Measurements from ENCODE around the gene FKBP15. TPM values are rescaled to one million over a fixed set of nuclear protein-coding genes. Genes with fewer than 3 reads are reported as not detected.

Gene FKBP15
- total and polyA plus RNA-seq, 4 donors = 18.2 to 47.0 (median 44.1) TPM

DNA sequence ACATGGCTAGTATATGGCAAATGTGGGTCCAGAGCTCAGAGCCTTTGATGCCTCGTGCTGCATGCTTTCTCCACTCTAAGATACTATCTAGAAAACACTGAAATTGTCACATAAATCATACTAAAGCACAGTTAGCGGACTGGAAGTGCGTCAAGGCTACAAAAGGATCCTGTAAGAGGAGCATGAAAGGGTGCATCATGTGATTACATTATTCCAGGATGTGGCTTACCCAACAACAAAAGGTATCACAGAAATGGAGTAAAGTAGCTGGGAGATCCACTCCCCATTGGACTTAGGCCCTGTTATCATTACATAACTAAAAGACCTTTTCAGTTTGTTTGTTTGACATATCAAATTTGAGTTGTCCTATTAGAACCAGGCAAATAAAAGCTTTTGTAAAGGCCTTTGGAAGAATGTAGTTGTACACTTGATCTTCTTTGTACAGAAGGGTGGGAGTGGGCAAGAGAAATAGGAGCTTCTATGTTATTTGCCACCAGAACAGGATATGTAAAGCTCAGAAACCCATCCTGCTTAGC is 7.1 kb upstream of the FKBP15 start:
- no peaks in the 10 kb centered on the region for H3K9me3 ChIP-seq (ENCODE audit: control insufficient read depth in 4 of 4, insufficient read depth in 3 of 4, low read length in 3 of 4)
- peaks cover 0 to 12% (median 3%) of the 10 kb centered on the region in 5 donors for H3K4me1 ChIP-seq (ENCODE audit: control insufficient read depth in 5 of 5, insufficient read depth in 5 of 5, low read length in 5 of 5)
- ATAC-seq (ENCODE audit: insufficient read depth, low FRiP score) = no peak
- no peak overlapping the region for H3K9ac ChIP-seq (ENCODE audit: insufficient read depth in 1 of 2, low read length in 2 of 2)
- no peak overlapping the region for H3K4me3 ChIP-seq
- no peak for DNase-seq
- TF ChIP-seq, protein P1, sequence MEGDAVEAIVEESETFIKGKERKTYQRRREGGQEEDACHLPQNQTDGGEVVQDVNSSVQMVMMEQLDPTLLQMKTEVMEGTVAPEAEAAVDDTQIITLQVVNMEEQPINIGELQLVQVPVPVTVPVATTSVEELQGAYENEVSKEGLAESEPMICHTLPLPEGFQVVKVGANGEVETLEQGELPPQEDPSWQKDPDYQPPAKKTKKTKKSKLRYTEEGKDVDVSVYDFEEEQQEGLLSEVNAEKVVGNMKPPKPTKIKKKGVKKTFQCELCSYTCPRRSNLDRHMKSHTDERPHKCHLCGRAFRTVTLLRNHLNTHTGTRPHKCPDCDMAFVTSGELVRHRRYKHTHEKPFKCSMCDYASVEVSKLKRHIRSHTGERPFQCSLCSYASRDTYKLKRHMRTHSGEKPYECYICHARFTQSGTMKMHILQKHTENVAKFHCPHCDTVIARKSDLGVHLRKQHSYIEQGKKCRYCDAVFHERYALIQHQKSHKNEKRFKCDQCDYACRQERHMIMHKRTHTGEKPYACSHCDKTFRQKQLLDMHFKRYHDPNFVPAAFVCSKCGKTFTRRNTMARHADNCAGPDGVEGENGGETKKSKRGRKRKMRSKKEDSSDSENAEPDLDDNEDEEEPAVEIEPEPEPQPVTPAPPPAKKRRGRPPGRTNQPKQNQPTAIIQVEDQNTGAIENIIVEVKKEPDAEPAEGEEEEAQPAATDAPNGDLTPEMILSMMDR (IDR thresholded peaks at IDR 0.05; ENCODE audit: control extremely low read depth, extremely low read depth) = no peak
- peaks cover 0 to 4% (median under 1%) of the 10 kb centered on the region in 4 donors for H3K36me3 ChIP-seq (ENCODE audit: control insufficient read depth in 4 of 4, insufficient read depth in 4 of 4, low read length in 4 of 4)
- H3K27me3 ChIP-seq (ENCODE audit: control insufficient read depth in 3 of 3, insufficient read depth in 3 of 3, low read length in 2 of 3) = no peaks in the 10 kb centered on the region
- no peak overlapping the region for H3K27ac ChIP-seq (ENCODE audit: low read depth in 1 of 2, low read length in 1 of 2)
- 65 to 72% methylated on average over 3 of the region's 3 CpGs for WGBS, 2 donors

- 0 to 58% methylated on average over 1 of the region's 1 CpG for WGBS, 2 donors
Measured at GRCh38 chr9:113227436-113227835, 6.4 kb upstream of the FKBP15 start.

DNA sequence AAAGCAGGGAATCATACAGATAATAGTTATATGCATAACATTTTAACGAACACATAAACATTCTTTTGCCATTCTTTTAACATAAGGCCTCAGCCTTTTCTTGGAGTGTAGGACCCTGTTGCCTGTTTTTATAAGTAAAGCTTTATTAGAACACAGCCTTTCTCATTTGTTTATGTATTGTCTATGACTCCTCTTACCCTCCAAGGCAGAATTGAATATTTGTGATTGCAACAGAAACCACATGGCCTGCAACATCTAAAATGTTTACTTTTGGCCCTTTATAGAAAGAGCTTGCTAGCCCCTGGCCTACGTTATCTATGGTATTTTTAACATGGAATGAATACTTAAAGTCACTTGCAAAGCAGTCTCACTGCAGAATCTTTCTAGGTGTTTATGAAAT is 2.9 kb upstream of the FKBP15 start:
- no peak for ATAC-seq (ENCODE audit: insufficient read depth, low FRiP score)
- whole genome bisulfite sequencing, 2 donors = 80 to 81% methylated on average over 2 of the region's 2 CpGs
- Histone ChIP-seq H3K4me3 (no peak overlapping the region), H3K27me3 (ENCODE audit: control insufficient read depth in 3 of 3, insufficient read depth in 3 of 3, low read length in 2 of 3) (no peaks in the 10 kb centered on the region), H3K9me3 (ENCODE audit: control insufficient read depth in 4 of 4, insufficient read depth in 3 of 4, low read length in 3 of 4) (no peaks in the 10 kb centered on the region), H3K27ac (ENCODE audit: low read depth in 1 of 2, low read length in 1 of 2) (no peak overlapping the region), H3K4me1 (ENCODE audit: control insufficient read depth in 5 of 5, insufficient read depth in 5 of 5, low read length in 5 of 5) (peaks cover 0 to 28% (median 16%) of the 10 kb centered on the region in 5 donors), H3K36me3 (ENCODE audit: control insufficient read depth in 4 of 4, insufficient read depth in 4 of 4, low read length in 4 of 4) (peaks cover 0 to 4% (median under 1%) of the 10 kb centered on the region in 4 donors), H3K9ac (ENCODE audit: insufficient read depth in 1 of 2, low read length in 2 of 2) (no peak overlapping the region)
- DNase-seq = no peak
- TF ChIP-seq, protein P1 (IDR thresholded peaks at IDR 0.05; ENCODE audit: control extremely low read depth, extremely low read depth) = no peak

More at GRCh38 chr9:113227436-113227835, 6.4 kb upstream of the FKBP15 start:
- ATAC-seq (ENCODE audit: insufficient read depth, low FRiP score) (no peak), DNase-seq (no peak)
- no peak overlapping the region for H3K4me3 ChIP-seq
- TF ChIP-seq, protein P1 (IDR thresholded peaks at IDR 0.05; ENCODE audit: control extremely low read depth, extremely low read depth) = no peak
- H3K9ac ChIP-seq (ENCODE audit: insufficient read depth in 1 of 2, low read length in 2 of 2) = no peak overlapping the region
- H3K27me3 ChIP-seq (ENCODE audit: control insufficient read depth in 3 of 3, insufficient read depth in 3 of 3, low read length in 2 of 3) = no peaks in the 10 kb centered on the region
- H3K27ac ChIP-seq (ENCODE audit: low read depth in 1 of 2, low read length in 1 of 2) = no peak overlapping the region
- peaks cover 0 to 4% (median under 1%) of the 10 kb centered on the region in 4 donors for H3K36me3 ChIP-seq (ENCODE audit: control insufficient read depth in 4 of 4, insufficient read depth in 4 of 4, low read length in 4 of 4)
- peaks cover 0 to 11% (median 8%) of the 10 kb centered on the region in 5 donors for H3K4me1 ChIP-seq (ENCODE audit: control insufficient read depth in 5 of 5, insufficient read depth in 5 of 5, low read length in 5 of 5)
- no peaks in the 10 kb centered on the region for H3K9me3 ChIP-seq (ENCODE audit: control insufficient read depth in 4 of 4, insufficient read depth in 3 of 4, low read length in 3 of 4)

GRCh38 chr9:113222482-113222841 is 1.4 kb upstream of the FKBP15 start:
- no peak for ATAC-seq (ENCODE audit: insufficient read depth, low FRiP score)
- Histone ChIP-seq H3K4me3 (no peak overlapping the region), H3K36me3 (ENCODE audit: control insufficient read depth in 4 of 4, insufficient read depth in 4 of 4, low read length in 4 of 4) (peaks cover 0 to 4% (median under 1%) of the 10 kb centered on the region in 4 donors), H3K27ac (ENCODE audit: low read depth in 1 of 2, low read length in 1 of 2) (peak overlapping the region in 1 of 2 donors; percentile 96), H3K9ac (ENCODE audit: insufficient read depth in 1 of 2, low read length in 2 of 2) (peak overlapping the region in 1 of 2 donors; percentile 47), H3K9me3 (ENCODE audit: control insufficient read depth in 4 of 4, insufficient read depth in 3 of 4, low read length in 3 of 4) (no peaks in the 10 kb centered on the region), H3K27me3 (ENCODE audit: control insufficient read depth in 3 of 3, insufficient read depth in 3 of 3, low read length in 2 of 3) (no peaks in the 10 kb centered on the region), H3K4me1 (ENCODE audit: control insufficient read depth in 5 of 5, insufficient read depth in 5 of 5, low read length in 5 of 5) (peaks cover 0 to 28% (median 16%) of the 10 kb centered on the region in 5 donors)
- TF ChIP-seq, protein P1 (IDR thresholded peaks at IDR 0.05; ENCODE audit: control extremely low read depth, extremely low read depth) = no peak
- WGBS, 2 donors = 46 to 66% methylated on average over 5 of the region's 5 CpGs
- DNase-seq = peak in 2 of 3 donors; percentile 14 to 18

Measured in lung (tissue), 12 donors.